Measurements from ENCODE around the gene LARGE1.
"Not testable (repeated sequence)": the region's sequence is repeated elsewhere in the genome, so short reads cannot be mapped to it uniquely, and the experiment has no call there.

The LARGE1 gene

DNA sequence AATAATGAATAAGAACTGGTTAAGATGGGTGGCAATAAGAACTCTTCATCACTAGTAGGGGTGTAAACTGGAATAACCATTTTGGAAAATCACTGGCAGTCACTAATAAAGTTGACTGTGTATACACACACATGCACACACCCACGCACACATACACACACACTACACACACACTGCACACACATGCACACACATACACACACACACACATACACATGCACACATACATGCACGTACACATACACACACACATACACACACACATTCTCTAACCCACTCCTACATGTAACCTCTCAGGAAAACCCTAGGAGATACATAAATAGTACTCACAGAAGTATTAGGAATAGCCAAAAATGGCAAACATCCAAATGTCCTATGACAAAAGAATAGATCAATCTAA is 455.6 kb downstream of the LARGE1 start:
- no peak for DNase-seq

DNA sequence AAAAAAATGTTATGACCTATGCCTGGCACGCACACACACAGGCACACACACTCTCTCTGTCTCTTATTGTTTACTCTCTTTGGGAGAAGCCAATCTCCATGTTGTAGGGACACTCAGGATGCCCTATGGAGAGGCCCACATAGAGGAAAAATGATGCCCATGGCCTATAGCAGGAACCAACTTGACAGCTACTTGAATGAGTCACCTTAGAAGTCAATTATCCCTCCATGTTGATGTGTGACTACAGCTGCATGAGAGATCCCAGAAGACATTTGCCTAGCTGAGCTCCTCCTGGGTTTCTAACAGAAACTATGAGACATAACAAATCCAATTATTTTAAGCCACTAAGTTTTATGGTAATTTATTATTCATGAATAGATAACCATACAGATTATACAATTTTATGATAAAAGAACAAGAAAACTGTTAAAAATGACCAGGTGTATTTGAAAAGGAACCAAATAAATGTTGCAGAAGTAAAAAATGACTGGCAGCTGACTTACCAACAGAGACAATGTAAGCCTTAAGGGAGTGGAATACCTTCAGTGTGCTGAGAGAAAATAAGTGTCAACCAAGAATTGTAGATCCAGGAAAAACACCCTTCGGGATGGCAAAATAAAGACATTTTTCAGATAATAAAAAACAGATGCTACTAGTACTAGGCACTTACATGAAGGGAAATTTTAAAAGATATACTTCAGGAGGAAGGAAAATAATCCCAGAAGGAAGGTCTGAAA is 458.4 kb downstream of the LARGE1 start:
- no peak for DNase-seq

DNA sequence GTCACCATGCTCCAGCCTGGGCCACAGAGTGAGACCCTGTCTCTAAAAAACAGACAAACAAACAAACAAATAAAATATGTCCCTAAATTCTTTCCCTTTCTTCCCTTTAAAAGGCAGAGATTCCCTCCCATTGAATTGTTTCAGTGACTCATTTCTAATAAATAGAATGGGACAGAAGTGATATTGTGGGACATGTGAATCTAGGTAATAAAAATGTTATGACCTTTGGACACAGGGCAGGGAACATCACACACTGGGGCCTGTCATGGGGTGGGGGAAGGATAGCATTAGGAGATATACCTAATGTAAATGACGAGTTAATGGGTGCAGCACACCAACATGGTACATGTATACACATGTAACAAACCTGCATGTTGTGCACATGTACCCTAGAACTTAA is 459.0 kb downstream of the LARGE1 start:
- not testable (repeated sequence) for DNase-seq

DNA sequence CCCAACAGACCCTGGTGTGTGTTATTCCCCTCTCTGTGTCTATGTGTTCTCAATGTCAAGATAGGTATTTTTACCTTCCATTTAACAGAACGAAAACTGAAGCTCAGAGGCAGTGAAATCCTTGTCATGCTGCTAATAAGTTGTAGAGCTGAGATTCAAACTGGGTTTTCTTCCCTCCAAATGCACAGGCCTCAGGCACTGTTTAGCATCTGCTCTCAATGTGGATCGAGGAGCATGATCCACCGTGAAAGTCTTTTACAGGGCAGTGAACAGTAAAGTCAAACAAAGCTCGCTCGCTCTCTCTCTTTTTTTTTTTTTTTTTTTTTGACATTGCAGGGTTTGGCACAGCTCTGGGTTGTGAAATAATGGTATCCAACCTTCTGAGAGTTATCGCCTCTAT is 461.1 kb downstream of the LARGE1 start:
- DNase-seq: no peak

DNA sequence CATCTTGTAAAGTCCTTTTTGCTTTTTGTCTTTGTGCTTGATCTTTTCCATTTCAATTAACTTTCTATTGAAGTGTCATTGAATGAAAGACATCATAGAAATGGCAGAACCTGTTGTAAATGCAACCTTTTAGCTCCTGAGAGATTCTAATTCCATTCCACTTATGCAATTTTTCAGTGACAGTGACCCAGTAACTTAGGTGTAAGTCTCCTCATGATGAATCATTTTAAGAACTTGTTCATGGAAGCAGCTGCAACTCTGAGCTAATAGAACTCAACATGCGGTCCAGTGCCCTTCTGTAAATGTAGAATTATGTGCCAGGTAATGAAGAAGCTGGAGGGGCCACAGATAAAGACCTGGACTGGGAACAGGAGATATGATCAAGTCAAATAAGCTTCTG is 463.8 kb downstream of the LARGE1 start:
- no peak for DNase-seq

DNA sequence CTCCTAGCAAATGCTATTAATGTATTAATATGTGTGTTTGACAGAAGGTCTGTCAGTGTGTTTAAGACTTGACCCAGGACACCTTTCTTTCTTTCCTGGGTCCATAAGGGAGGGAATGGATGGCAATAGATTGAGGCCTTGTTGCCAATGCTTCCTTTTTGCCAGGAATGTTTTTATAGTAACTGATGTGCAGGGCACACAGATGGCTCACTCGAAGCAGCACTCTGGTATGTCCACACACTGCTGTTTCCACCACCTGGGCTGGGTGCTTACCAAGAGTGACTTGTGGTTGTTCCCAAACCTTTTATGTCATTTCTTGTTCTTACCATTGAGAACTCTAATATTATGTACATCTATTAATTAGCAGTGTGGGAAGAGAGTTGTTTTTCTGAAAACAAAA is 465.2 kb downstream of the LARGE1 start:
- DNase-seq: no peak

DNA sequence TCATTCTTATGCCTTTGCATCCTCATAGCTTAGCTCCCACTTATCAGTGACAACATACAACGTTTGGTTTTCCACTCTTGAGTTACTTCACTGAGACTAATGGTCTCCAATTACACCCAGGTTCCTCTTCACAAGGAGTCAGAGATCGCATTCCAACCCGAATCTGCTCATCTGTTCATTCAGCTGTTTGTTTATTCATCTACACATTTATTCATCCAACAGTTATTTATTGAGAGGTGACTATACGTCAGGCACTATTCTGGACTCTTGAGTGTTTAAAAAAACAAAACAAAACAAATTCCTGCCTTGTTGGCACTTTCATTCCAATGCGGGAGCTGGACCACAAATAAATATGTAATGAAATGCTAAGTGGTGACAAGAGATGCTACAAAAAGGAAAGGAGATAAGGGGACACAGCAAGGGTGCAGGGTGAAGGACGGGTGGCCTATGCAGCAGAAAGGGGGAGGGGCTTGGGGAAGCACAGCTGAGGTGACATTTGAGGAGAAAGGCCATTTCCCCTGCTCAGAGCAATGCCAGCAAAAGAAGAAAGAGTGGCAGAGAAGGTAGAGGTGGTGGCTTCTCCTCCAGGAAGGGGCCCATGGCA is 468.3 kb downstream of the LARGE1 start:
- no peak for DNase-seq

DNA sequence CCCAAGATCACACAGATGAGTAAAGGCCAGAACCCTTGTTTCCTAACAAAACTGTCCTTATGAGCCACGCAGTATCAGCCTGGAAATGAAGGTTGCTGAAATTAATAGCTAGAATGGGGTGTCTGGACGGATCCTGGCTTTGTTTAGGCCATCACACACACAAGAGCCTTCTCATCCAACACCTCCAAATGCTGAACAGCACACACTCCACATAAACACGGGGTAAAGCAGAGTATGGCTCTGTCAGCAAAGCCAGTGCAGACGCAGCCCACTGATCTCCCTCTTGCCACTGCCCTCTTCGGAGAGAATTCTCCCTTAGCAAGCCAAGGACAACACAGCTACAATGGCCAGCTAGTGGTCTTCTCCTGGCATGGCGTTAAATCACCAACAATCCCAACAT is 469.5 kb downstream of the LARGE1 start:
- no peak for DNase-seq

DNA sequence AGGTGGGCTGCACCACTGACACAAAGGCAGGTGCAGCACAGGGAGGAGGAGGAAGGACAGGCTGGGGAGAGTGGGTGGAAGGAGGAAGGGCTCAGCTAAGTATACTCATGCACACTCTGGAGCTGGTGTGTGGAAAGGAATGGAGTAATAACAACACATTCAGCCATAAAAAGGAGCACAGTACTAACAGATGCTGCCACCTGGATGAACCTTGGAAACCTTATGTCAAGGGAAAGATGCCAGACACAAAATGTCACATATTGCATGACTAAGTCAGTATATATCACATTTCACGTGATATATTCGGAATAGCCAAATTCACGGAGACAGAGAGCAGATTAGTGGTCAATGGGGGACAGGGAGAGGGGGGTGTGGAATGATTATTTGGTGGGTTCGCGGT is 472.5 kb downstream of the LARGE1 start:
- no peak for DNase-seq

DNA sequence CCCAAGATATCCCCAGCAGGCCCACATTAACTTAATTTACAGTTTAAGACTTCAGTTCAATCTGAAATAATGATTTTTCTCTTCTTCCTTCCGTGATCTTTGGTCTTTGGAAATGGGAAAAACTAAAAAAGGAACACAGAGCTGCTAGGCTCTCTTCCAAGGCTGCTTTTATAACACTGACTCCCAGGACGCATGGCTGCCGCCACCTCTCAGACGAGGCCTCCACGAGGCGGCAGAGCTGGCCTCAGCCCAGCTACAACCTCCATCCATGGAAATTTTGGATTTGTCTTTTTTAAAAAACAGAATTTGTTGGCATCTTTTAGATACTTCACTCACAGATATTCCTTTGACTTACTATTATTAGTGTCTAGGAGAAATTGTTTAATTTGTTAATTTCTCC is 476.6 kb downstream of the LARGE1 start:
- DNase-seq: no peak

DNA sequence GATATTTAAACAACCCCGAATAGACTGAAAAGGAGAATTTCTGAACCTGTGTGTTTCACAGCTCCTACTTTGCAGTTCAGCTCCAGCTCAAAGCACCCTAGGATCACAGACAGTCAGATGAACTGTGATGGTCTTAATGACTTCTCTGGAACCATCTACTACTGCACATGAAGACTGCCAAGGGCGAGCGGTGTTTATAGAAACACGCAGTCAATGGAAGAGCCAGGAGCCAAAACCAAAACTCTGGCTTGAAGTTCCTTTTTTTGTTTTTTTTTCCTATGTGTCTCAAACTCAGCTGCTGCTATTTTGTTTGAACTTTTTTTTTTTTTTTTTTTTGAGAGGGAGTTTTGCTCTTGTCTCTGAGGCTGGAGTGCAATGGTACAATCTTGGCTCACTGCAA is 479.5 kb downstream of the LARGE1 start:
- DNase-seq: no peak

DNA sequence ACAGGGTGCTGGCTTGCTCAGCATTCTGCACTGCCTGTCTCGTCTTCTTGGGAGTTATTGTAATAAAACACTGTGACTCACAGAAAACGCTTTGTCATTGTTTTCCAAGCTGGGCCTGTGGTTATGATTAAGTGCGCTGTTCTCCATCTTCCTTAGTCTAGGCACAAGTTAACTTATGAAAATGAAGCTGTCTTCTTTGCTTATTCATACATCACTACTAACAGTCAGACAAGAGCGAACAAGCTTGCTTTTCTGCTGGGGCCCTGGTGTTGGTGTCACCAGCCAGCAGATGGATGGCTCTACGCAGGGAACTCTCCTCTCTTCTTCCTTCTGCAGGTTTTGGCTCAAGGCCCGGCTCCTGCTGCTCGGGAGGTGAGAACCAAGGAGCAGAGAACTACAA is 482.0 kb downstream of the LARGE1 start:
- DNase-seq: no peak

DNA sequence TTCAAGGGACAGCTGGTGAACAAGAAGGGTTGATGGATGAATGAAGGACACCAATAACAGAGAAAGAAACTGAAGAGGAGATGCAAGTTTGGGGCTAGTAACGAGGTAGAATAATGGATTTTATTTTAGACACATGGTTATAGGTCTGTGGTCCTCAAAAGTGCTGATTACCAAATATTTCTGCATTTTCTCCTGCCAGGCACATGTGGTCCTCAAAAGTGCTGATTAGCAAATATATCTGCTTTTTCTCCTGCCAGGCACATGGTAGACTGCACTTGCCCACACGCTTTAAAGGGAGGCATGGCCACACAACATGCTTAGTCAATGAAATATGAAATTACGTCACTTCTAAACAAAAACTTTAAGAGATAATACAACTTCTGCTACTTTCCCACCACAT is 489.0 kb downstream of the LARGE1 start:
- no peak for DNase-seq

DNA sequence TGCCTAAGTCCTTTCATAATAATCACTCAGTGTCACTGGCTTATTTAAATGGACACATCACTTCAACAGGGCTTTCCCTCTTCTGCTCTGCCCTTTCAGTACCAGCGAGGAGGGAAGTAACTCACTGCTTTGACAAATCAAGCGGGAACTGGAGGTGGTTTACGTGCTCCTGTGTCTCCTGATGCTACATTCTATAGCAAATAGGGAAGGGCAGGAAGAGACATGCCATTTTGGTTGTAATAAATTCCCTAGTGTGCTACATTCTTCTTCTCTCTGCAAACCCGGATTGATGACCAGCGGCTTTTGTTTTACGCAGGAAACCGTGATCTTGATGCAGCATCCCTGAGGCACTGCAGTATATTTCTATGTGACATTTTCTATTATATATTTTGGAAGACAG is 491.0 kb downstream of the LARGE1 start:
- no peak for DNase-seq

DNA sequence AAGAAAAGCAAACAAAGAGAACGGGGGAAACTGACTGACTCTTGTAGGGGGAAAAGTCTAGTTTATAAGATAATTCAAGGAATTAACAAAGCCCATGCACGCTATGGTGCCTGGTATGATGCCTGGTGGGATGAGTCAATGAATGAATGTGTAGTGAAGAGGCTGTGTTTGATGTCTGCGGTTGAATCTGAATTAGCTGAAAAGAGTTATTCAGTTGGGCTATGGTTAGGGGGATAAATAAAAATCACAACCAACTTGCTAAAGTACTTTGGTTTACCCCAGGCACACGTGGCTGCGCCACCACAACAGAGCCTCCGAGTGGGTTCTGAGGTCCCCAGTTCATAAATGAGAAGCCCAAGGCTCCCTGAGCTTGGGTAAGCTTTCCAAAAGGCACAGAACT is 492.8 kb downstream of the LARGE1 start:
- no peak for DNase-seq

DNA sequence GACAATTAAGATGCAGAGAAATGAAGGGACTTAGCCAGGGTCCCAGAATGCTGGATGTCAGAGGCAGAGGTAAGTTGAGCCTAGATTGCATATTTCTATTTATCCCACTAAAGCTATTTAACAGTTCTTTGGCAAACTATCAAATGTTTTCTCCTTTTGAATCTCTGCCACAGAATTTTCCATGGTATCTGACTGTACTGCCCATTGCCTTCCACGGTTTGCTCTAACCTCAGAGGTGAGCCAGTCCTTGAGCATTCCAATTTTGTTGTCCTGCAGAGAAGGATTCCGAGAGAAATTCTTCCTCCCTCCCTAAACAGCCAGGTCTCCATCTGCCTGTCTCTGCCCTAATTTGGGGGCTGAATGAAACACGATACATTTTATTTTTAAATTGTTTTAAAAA is 493.8 kb downstream of the LARGE1 start:
- no peak for DNase-seq

DNA sequence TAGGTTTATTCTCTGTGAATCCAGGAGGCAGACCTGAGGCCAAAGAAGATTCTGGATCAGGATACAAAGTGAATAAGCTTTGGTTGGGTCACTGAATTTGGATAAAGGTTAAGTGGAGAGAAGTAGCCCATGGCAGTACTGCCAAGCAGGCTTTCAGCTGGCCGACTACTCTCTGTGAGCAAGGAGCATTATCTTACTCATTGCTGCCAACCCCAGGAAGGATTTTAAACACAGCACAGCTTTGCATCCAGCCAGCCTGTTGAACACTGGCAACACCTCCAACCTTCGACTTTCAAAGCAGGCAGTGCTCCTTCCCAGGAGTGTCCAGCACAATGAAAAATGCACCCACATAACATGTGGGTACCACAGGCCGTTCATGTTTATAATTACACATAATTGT is 498.4 kb downstream of the LARGE1 start:
- DNase-seq: no peak

DNA sequence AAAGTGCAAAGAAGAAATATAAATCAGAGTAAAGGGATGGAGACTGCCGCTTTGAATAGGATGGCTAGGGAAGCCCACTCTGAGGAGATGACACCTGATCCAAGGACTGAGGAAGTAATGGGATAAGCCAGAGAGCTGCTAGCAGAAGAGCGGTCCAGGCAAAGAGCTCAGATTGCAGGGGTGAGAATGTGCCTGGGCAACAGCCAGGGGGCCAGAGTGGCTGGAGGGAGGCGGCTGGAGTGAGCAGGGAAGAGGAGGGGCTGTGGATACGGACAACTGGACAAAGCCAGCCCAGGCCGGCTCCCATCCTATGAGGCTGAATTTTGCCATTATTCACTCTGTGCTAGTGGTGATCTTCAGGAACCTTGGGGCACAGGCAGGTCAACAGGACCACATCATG is 501.8 kb downstream of the LARGE1 start:
- DNase-seq: no peak

DNA sequence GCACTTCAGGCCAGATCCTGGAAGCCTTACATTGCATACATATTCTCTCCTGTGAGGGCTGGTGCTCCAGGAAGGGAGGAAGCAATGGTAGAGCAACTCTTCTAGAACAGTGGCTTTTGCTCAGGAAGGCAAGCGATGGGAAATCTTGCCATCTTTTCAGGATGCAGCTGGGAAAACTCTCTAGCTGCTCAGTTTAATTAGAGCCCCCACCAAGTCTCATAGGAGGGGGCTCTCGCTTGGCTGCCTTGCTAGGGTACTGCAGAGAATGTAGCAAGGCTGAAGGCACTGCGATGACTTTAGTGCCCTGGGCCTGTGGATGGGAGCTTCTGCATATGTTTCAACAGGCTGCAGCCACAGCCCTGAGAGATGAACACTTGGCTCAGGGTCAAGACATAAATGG is 504.9 kb downstream of the LARGE1 start:
- no peak for DNase-seq

DNA sequence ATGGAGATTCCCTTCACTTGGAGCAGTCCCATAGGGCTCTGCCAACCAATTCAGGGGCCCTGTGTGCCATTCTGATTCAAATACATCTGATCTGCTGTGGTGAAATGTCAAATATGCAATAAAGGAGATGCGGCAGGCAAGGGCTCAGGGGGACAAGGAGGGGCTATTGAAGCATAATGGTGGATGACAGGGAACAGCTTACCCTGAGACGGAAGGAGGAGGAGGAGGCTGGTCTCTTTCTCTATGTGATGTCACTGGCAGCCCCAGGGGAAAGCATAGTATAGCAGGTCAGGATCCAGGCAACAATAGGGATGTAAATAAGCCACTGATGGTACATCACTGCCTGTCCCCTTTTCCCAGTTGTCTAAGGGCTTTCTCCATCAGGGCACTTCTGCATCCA is 511.2 kb downstream of the LARGE1 start:
- no peak for DNase-seq

DNA sequence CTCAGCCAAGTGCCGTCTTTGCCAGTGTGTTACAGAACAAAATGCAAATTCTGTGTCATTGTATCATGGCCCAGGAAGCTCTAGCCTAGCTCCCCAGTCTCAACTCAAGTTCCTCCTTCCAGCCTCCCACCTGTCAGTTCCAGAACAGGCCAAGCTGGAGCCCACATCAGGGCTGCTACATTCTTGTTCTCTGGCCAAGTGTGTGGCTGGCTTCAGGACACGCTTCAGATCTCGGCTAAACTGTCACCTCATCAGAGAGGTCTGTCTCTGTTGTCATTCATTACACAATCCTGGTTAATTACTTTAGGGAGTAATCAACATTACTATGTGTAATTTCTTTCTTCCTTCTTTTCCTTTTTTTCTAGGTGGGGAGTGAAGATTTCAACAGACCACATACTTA is 515.1 kb downstream of the LARGE1 start:
- DNase-seq: no peak

DNA sequence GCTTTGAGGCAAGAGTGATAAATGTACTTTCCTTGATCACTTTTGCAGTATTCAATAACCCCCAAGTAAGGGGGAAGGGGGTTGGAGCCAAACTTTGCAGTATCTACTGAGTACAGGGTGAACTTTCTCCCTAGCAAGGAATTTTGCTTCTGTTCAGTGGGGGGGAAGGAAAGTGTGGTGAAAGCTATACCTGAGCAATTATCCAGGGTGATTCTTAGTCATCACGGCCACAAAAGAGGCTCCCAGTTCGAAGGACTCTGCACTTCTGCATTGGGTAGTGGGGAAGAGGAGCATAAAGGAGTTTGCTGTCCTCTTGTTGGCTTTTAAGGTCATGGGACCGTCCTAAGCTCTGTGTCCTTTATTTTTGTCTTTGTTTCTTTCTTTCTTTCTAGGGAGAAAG is 515.6 kb downstream of the LARGE1 start:
- DNase-seq: no peak

DNA sequence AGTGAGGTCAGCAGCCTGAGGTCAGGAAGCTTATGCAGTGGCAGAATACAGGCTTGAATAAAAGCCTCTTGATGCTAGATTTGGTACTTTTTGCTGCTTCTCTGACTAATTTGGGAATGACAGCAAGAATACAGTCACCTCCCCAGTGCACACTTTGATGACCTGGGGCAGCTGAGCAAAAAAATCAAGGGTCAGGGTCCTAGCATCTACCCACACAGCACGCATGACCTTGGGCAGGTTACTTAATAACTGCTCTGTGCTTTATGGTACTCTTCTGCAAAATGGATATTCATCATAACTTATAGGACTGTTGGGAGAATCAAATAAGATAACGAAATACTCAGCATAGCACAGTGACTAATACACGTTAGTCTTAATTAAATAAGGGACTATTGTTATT is 518.0 kb downstream of the LARGE1 start:
- DNase-seq: no peak

DNA sequence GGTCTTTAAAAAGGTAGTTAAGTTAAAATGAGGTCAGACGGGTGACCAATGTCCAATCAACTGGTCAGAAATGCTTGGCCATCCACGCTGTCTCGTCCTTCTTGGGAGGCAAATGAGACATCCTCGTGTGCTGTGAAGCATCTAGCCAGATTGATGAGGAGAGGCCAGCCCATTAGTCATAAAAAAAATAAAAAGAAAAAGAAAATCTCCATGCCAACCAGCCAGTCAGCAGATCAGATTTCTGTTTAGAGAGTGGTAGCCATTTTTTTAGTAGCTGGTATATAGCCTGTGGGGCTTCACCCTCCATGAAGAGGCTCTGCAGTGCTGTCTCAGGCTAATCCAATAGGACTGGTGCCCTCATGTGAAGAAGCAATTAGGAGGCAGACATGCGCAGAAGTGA is 519.0 kb downstream of the LARGE1 start:
- DNase-seq: no peak

DNA sequence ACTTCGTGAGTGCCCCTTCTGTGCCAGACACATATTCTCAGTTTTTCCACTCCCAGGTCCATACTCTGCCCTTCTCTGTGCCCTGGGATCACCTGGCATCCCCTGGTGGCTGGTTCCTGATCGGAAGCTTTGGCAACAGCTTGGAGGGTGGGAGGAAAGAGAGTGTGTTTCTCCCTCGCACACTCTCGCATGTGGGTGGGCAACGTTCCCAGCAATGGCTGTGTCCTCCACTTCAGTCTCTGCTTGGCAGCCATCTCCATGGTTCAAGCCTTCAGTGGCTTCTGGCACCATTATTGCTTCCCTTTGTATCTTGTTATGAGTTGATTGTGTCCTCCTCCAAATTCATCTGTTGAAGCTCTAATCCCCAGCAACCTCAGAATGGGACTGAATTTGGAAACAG is 519.4 kb downstream of the LARGE1 start:
- DNase-seq: no peak

Measured in CD4-positive, alpha-beta T cell treated with Interleukin-21 for 1 hour (primary cell).